WERI-Rb-1 (cell line): ENCODE data around the gene PHEX.
A peak's percentile ranks its signal among the peaks of the same experiment; 100 is the strongest.

Source experiments
- DNase-seq: peaks from one replicate; pipeline ENCODE4 v3.0.0-alpha.2; 2020
- H3K27ac ChIP-seq: fragments of 250-450 bp; sonication (Bioruptor Pico); 2 replicates; pipeline ENCODE4 v1.5.1; 2020; ENCODE audit warnings: mild to moderate bottlenecking, moderate library complexity
- H3K27me3 ChIP-seq: fragments of 250-450 bp; sonication (Bioruptor Pico); 2 replicates; pipeline ENCODE4 v1.5.1; 2021; ENCODE audit warnings: mild to moderate bottlenecking, low read depth, moderate library complexity; ENCODE audit not compliant: insufficient read depth, severe bottlenecking
- H3K36me3 ChIP-seq: fragments of 250-450 bp; sonication (Bioruptor Pico); 2 replicates; pipeline ENCODE4 v1.5.1; 2020; ENCODE audit warnings: mild to moderate bottlenecking, moderate library complexity
- H3K4me3 ChIP-seq: 2 replicates; pipeline ENCODE4 v1.5.1; 2011; ENCODE audit warnings: low read depth, mild to moderate bottlenecking, control low read depth, low read length
- H3K9me3 ChIP-seq: fragments of 250-450 bp; sonication (Bioruptor Pico); 2 replicates; pipeline ENCODE4 v1.5.1; 2021; ENCODE audit warnings: mild to moderate bottlenecking, moderate library complexity; ENCODE audit not compliant: severe bottlenecking
- TF ChIP-seq, protein P1 (sequence below): IDR thresholded peaks from 2 replicates; pipeline ENCODE4 v1.5.1; 2011; ENCODE audit warnings: low read depth, mild to moderate bottlenecking, control low read depth, inconsistent platforms, low read length

Gene PHEX

DNA sequence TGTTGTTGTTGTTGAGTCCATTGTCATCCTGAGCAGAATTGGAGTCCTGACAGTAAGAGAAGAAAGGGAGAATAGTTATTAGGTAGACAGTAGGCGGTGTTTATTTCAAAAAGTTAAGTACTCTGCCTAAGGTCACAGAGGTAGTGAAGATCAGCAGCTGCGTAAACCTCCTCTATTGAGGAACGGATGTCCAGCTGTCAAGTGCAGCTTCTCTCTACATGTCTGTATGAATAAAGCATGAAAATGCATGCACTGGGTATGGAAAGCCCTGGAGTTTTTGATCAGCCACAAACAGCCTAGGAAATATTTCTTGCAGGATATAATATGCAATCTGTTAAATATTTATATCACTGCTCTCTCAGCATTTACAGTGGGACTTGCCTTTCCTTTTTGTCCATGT is 131.2 kb downstream of the PHEX start:
- TF ChIP-seq, protein P1, sequence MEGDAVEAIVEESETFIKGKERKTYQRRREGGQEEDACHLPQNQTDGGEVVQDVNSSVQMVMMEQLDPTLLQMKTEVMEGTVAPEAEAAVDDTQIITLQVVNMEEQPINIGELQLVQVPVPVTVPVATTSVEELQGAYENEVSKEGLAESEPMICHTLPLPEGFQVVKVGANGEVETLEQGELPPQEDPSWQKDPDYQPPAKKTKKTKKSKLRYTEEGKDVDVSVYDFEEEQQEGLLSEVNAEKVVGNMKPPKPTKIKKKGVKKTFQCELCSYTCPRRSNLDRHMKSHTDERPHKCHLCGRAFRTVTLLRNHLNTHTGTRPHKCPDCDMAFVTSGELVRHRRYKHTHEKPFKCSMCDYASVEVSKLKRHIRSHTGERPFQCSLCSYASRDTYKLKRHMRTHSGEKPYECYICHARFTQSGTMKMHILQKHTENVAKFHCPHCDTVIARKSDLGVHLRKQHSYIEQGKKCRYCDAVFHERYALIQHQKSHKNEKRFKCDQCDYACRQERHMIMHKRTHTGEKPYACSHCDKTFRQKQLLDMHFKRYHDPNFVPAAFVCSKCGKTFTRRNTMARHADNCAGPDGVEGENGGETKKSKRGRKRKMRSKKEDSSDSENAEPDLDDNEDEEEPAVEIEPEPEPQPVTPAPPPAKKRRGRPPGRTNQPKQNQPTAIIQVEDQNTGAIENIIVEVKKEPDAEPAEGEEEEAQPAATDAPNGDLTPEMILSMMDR = no peak
- no peaks in the 10 kb centered on the region for H3K9me3 ChIP-seq
- no peak overlapping the region for H3K4me3 ChIP-seq
- H3K36me3 ChIP-seq = no peaks in the 10 kb centered on the region
- H3K27ac ChIP-seq = no peak overlapping the region
- H3K27me3 ChIP-seq = no peaks in the 10 kb centered on the region
- no peak for DNase-seq

DNA sequence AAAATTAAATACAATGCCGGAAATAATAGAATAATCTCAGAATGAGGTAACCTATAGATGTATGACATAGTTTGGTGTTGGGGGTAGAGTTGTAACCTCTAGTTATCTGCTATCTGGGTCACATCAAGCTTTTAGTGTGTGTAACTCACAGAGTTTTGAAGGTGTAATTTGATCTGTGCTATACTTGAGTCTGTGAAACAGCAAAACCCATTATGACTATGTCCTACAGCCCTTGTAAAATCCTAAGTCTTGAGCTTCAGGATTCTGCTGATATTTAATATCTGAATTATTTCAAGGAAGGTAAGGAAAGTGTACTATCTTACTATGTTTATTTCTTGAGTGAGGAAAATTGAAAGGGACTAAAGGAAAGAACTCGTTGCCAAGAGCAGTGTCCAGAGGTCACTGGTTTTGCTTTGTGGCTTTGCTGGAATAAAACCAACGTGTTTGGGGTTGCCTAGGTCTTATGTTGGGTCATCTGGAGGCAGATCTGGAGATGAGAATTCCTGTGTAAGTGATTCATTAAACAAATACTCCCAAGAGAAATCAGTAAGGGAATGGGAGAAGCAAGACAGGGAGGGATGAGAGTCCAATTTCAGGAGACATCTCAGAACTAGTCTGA is 132.8 kb downstream of the PHEX start:
- no peaks in the 10 kb centered on the region for H3K36me3 ChIP-seq
- no peak overlapping the region for H3K27ac ChIP-seq
- no peak overlapping the region for H3K4me3 ChIP-seq
- TF ChIP-seq, protein P1 = no peak
- DNase-seq = no peak
- H3K27me3 ChIP-seq = no peaks in the 10 kb centered on the region
- H3K9me3 ChIP-seq = no peaks in the 10 kb centered on the region

DNA sequence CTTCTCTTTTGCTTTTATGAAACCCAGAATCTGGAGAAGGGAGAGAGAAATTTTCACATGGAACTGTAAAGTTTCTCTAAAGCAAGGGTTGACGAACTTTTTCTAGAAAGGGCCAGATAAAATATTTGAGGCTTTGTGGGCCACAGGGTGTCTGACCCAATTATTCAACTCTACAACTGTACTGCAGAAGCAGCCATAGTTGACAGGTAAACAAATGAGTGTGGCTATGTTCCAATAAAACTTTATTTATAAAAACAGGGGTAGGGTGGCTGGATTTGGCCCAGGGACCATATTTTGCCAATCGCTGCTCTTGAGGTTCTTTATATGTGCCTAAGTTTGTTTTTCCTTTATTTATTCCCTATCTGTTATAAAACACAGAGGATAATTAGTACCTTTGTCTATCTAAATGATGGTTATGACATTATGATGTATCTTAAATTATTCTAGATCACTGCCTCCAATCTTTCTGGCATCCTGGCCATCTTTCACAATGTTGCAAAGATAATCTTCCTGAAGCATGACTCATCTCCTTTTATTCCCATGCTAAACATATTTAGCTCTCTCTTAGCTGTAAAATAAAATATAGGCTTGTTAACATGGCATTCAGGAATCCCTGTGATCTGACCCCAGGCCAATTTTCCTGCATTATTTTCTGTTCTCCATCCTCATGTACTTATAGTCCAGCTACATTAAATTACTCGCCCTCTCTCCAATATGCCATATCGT is 133.8 kb downstream of the PHEX start:
- H3K27ac ChIP-seq = no peak overlapping the region
- no peaks in the 10 kb centered on the region for H3K9me3 ChIP-seq
- no peak for DNase-seq
- H3K4me3 ChIP-seq = no peak overlapping the region
- H3K27me3 ChIP-seq = no peaks in the 10 kb centered on the region
- TF ChIP-seq, protein P1 = no peak
- H3K36me3 ChIP-seq = no peaks in the 10 kb centered on the region

DNA sequence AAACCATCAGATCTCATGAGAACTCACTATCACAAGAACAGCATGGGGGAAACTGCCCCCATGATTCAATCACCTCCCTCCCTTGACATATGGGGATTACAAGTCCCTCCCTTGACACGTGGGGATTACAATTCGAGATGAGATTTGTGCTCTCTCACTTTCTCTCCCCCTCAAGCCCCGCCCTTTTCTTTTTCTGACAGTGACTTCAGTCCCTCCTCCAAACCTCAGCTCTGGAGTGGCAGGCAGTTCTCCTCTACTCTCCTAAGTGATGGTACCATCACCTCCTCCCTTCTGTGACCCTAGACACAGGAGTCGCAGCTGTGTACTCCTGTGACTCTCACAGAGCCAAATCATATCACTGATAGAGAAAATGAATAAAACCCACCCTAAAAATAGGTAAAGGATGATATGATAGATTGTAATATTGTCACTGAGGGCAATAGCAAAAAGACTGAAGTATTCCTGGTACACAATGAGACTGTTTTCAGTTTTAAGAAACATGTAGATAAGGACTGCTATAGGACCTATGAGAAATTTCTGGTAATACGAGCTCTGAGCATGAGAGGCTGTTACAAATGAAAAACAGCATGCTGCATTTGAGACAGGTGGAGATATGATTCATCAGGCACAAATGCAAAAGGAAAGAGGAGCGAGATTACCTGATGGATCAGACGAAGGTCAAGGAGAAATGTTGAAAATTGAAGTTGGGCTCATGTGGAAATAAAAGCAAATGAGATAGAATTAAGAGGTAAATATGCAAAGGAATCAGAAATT is 139.3 kb downstream of the PHEX start:
- Histone ChIP-seq H3K9me3 (no peaks in the 10 kb centered on the region), H3K36me3 (no peaks in the 10 kb centered on the region), H3K27ac (no peak overlapping the region), H3K27me3 (no peaks in the 10 kb centered on the region), H3K4me3 (no peak overlapping the region)
- DNase-seq = peak; percentile 68
- TF ChIP-seq, protein P1 = no peak

DNA sequence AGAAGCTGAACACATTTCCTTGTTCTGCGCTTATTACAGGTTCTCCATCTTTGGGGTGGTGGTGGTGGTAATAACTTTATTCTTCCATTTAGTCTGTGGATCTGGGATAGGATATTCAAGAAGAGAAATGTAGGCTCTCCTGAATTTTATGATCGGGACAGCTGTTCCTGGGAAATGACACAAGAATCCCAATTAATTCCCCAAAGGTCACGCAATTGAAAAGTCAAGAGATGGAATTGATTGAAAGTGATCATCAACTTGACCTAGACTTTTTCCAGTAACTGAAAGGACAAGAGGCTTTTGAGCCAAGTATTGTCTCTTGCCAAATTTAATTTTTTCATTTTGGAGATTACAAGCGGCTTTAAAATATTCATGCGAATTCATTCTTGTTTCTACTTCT is 141.8 kb downstream of the PHEX start:
- H3K27me3 ChIP-seq = peaks cover 4% of the 10 kb centered on the region
- no peak for DNase-seq
- no peak overlapping the region for H3K27ac ChIP-seq
- TF ChIP-seq, protein P1 = no peak
- H3K9me3 ChIP-seq = no peaks in the 10 kb centered on the region
- no peaks in the 10 kb centered on the region for H3K36me3 ChIP-seq
- no peak overlapping the region for H3K4me3 ChIP-seq
